Endothelial cell of umbilical vein (primary cell): ENCODE measurements around the gene ATP8B2. TPM values are rescaled to one million over a fixed set of nuclear protein-coding genes. Genes with fewer than 3 reads are reported as not detected.

Experiments
- Bru-seq: library from RNA; stranded (reverse); fragments of 400-500 nt; gene quantifications from one replicate; lab custom pipeline; 2021; lab: Mats Ljungman, UMichigan
- BruChase-seq, 2 experiments: library from RNA; stranded (reverse); fragments of 400-500 nt; gene quantifications; one replicate each; lab custom pipeline; 2021; lab: Mats Ljungman, UMichigan
- BruUV-seq: library from RNA; stranded (reverse); fragments of 400-500 nt; replicated peaks from 2 replicates; lab custom pipeline; 2021; lab: Mats Ljungman, UMichigan
- CTCF ChIA-PET: fragments of 300-600, 350-600 bp; sonication (Branson Sonifier 250); formaldehyde crosslinking; loops from one replicate; lab custom pipeline; 2021; ENCODE audit warnings: antibody characterized with exemption, inconsistent platforms; lab: Charles Lee
- POLR2A ChIA-PET: fragments of 300-600, 350-600 bp; sonication (Branson Sonifier 250); formaldehyde crosslinking; loops from one replicate; lab custom pipeline; 2021; ENCODE audit warnings: antibody characterized with exemption, inconsistent platforms; lab: Charles Lee
- DNase-seq: peaks from one replicate; pipeline ENCODE4 v3.0.0-alpha.2; 2011; ENCODE audit warnings: low read depth, low spot score
- FAIRE-seq: peaks from 2 replicates; lab custom pipeline; 2011; peaks lifted over from hg19 to GRCh38; lab: Jason Lieb, UNC
- H2AFZ ChIP-seq: 2 replicates; pipeline ENCODE4 v1.6.0; 2012; ENCODE audit warnings: low read depth, low read length, control low read depth, inconsistent platforms
- H3K27ac ChIP-seq: 2 replicates; pipeline ENCODE4 v1.5.1; 2011; ENCODE audit warnings: low read depth, mild to moderate bottlenecking, control low read depth, low read length, moderate library complexity; ENCODE audit not compliant: insufficient read depth
- H3K27me3 ChIP-seq, 2 experiments: 2 replicates each; pipeline versions ENCODE4 v1.6.0 to v1.6.1; 2011; ENCODE audit warnings: low read length in 2 of 2, mixed read lengths in 1 of 2; ENCODE audit not compliant: control insufficient read depth in 2 of 2, insufficient read depth in 2 of 2
- H3K36me3 ChIP-seq, 2 experiments: 2 replicates in 1 of 2; 3 replicates in 1 of 2; pipeline ENCODE4 v1.5.1; 2011; ENCODE audit warnings: low read length in 2 of 2, mild to moderate bottlenecking in 1 of 2, moderate library complexity in 1 of 2; ENCODE audit not compliant: control insufficient read depth in 2 of 2, insufficient read depth in 2 of 2; ENCODE audit errors: extremely low read depth in 1 of 2
- H3K4me1 ChIP-seq: 3 replicates; pipeline ENCODE4 v1.5.1; 2011; ENCODE audit warnings: mild to moderate bottlenecking, low read length; ENCODE audit not compliant: control insufficient read depth, insufficient read depth; ENCODE audit errors: extremely low read depth
- H3K4me2 ChIP-seq: 2 replicates; pipeline ENCODE4 v1.6.1; 2011; ENCODE audit warnings: low read length, control low read depth, mixed read lengths; ENCODE audit not compliant: insufficient read depth
- H3K4me3 ChIP-seq, 3 experiments: fragments of 200-600 bp in 1 of 3; sonication (generic), shearing (Covaris generic) in 1 of 3; replicated peaks in 1 of 3; 2 replicates each; pipeline ENCODE4 v1.5.1; 2011 to 2016; ENCODE audit warnings: control low read depth in 3 of 3, low read length in 3 of 3, mild to moderate bottlenecking in 2 of 3, inconsistent platforms in 1 of 3, low read depth in 1 of 3, moderate library complexity in 1 of 3; ENCODE audit not compliant: insufficient read depth in 1 of 3
- H3K79me2 ChIP-seq: 2 replicates; pipeline ENCODE4 v1.6.0; 2012; ENCODE audit warnings: low read length, inconsistent platforms; ENCODE audit not compliant: control insufficient read depth, insufficient read depth
- H3K9ac ChIP-seq: replicated peaks from 2 replicates; pipeline ENCODE3; 2011; ENCODE audit warnings: low read length, control low read depth; ENCODE audit not compliant: insufficient read depth; ENCODE audit errors: extremely low read depth
- H3K9me1 ChIP-seq: replicated peaks from 3 replicates; pipeline ENCODE4 v1.6.0; 2011; ENCODE audit warnings: mild to moderate bottlenecking, low read length; ENCODE audit not compliant: control insufficient read depth, insufficient read depth; ENCODE audit errors: extremely low read depth
- H3K9me3 ChIP-seq: replicated peaks from 2 replicates; pipeline ENCODE4 v1.5.1; 2012; ENCODE audit warnings: low read length, inconsistent platforms; ENCODE audit not compliant: control insufficient read depth, insufficient read depth
- H4K20me1 ChIP-seq: replicated peaks from 2 replicates; pipeline ENCODE3; 2011; ENCODE audit warnings: mild to moderate bottlenecking, low read length; ENCODE audit not compliant: control insufficient read depth, insufficient read depth; ENCODE audit errors: extremely low read depth
- EZH2 ChIP-seq: IDR thresholded peaks from 2 replicates; pipeline ENCODE4 v1.6.1; 2012; ENCODE audit warnings: borderline replicate concordance, low read depth, mild to moderate bottlenecking, moderate library complexity, low read length, inconsistent platforms; ENCODE audit not compliant: severe bottlenecking
- POLR2A ChIP-seq: IDR thresholded peaks from 2 replicates; pipeline ENCODE4 v1.6.1; 2012; ENCODE audit warnings: low read depth, mild to moderate bottlenecking, control low read depth, low read length
- dilution Hi-C: fragments of 300-500 bp; cut with MboI; formaldehyde crosslinking; loops from one replicate; pipeline ENCODE4 v1.15.0; 2019; ENCODE audit warnings: low sequenced_read_pairs; ENCODE audit not compliant: extremely low pct_ligation_motif_present
- intact Hi-C: fragments of 100-400 bp; cut with micrococcal nuclease; formaldehyde crosslinking; loops from one replicate; pipeline ENCODE4 v1.10.0; 2022
- long read RNA-seq: library from polyadenylated mRNA; stranded (forward); transcript quantifications from one replicate; pipeline ENCODE4 v2.0.0, GENCODE V29; 2021
- polyA minus RNA-seq, 3 experiments: library from RNA; depleted of rRNA, polyadenylated mRNA; stranded (reverse); fragments of >200 nt; gene quantifications; 1 replicate in 1 of 3; 2 replicates in 2 of 3; pipeline ENCODE4 v1.2.3, GENCODE V29; 2011
- polyA plus RNA-seq, 4 experiments: library from polyadenylated mRNA; depleted of rRNA in 3 of 4; stranded (reverse) in 3 of 4; unstranded in 1 of 4; fragments of >200 nt; gene quantifications; 2 replicates each; pipeline versions ENCODE4 v1.2.1 to v1.2.3, GENCODE V29; 2011 to 2012; ENCODE audit warnings: missing spikeins in 1 of 4
- total RNA-seq: library from RNA; stranded (reverse); gene quantifications from 2 replicates; pipeline ENCODE4 v1.2.3, GENCODE V29; 2021
- TF ChIP-seq, protein P1 (sequence below), 2 donors: IDR thresholded peaks; 1 replicate in 1 of 2; 2 replicates in 1 of 2; pipeline ENCODE4 v1.5.1; 2011; ENCODE audit warnings: low read length in 2 of 2, mild to moderate bottlenecking in 2 of 2, moderate library complexity in 2 of 2, control low read depth in 1 of 2, inconsistent platforms in 1 of 2, low read depth in 1 of 2; ENCODE audit not compliant: insufficient read depth in 1 of 2; ENCODE audit errors: extremely low read depth in 1 of 2

ATP8B2 gene, protein sequence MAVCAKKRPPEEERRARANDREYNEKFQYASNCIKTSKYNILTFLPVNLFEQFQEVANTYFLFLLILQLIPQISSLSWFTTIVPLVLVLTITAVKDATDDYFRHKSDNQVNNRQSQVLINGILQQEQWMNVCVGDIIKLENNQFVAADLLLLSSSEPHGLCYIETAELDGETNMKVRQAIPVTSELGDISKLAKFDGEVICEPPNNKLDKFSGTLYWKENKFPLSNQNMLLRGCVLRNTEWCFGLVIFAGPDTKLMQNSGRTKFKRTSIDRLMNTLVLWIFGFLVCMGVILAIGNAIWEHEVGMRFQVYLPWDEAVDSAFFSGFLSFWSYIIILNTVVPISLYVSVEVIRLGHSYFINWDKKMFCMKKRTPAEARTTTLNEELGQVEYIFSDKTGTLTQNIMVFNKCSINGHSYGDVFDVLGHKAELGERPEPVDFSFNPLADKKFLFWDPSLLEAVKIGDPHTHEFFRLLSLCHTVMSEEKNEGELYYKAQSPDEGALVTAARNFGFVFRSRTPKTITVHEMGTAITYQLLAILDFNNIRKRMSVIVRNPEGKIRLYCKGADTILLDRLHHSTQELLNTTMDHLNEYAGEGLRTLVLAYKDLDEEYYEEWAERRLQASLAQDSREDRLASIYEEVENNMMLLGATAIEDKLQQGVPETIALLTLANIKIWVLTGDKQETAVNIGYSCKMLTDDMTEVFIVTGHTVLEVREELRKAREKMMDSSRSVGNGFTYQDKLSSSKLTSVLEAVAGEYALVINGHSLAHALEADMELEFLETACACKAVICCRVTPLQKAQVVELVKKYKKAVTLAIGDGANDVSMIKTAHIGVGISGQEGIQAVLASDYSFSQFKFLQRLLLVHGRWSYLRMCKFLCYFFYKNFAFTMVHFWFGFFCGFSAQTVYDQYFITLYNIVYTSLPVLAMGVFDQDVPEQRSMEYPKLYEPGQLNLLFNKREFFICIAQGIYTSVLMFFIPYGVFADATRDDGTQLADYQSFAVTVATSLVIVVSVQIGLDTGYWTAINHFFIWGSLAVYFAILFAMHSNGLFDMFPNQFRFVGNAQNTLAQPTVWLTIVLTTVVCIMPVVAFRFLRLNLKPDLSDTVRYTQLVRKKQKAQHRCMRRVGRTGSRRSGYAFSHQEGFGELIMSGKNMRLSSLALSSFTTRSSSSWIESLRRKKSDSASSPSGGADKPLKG
- total RNA-seq (60.0 and 64.7 TPM in 2 replicates), polyA plus RNA-seq (72.8 and 86.0 TPM in 2 replicates), polyA minus RNA-seq (62.8 and 100.0 TPM in 2 replicates), Bru-seq, nascent RNA (percentile 61 among the genes with signal in this experiment), BruChase-seq, experiment 1, labeled RNA remaining after a 6-hour chase (percentile 92 among the genes with signal in this experiment), BruChase-seq, experiment 2, labeled RNA remaining after a 2-hour chase (percentile 83 among the genes with signal in this experiment)
- polyA plus RNA-seq (2011; cell fraction: cytosol; rRNA removed), result 50.3 and 60.3 TPM in 2 replicates
- 71.2 and 108 TPM in 2 replicates for polyA plus RNA-seq (2011; cell fraction: nucleus; rRNA removed)
- 27.5 and 27.9 TPM in 2 replicates for polyA plus RNA-seq (2012)
- polyA minus RNA-seq (2011; cell fraction: cytosol; rRNA and poly(A)+ RNA removed), result not detected
- polyA minus RNA-seq (2011; cell fraction: nucleus; rRNA and poly(A)+ RNA removed), result 33.3 and 33.5 TPM in 2 replicates
- long read RNA-seq, partial matches to known transcripts, result 2 of 15 reads
- long read RNA-seq, other reads (novel, unspliced or antisense), result 13 of 15 reads

DNA sequence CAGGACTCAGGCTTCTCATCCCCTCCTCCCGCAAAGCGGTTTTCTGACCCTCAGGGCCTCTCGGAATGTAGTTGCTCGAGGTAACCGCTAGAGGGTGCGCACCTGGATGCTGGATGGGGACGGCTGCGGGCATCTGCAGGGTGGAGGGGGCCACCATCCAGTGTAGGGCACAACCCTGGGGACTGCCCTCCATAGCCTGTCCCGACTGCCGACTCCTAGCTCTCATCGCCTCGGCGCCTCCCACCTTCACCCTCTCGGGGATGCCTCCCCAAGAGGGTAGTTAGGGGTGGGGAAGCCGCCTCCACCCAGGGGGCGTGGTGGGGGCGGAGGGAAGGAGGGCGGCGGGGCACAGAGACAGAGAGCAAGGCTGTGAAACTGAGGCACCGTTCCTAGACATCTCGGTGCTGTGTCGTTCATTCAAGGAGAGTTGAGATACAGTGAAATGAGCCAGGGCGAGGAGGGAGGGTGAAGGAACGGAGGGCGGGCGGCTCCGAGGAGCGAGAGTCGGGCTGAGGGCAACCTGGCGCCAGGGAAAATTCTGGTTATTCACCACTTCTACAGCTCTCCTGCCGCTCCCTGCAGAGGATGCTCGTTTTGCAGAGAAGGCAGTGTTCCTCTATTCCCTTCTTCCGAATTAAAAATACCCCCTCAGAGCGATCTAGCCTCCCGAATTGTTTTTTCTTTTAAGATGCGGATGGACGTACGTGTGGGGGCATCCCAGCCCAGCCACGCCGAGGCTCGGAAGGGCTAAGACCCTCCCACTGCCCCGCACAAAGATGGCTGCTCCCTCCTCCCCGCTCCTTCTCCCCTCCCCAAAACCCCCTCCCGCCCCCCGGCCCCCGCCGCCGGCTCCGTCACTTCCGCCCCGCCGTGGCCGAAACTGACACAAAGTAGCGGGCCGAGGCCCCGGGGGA is at the start of gene ATP8B2:
TSS of gene ATP8B2 (plus strand) at position 857 of the 914 bp plus-strand sequence. CDS start 2,617 bp downstream, outside the sequence.
- ChIA-PET CTCF (interaction anchor here (0.9 to 7.8 kb wide), 3 partner anchors 10 to 222 kb away, joined by 3 to 210 read pairs (median 5); no protein-coding TSS in a partner anchor), POLR2A (interaction anchor here (1.7 kb wide), 1 partner anchor 10 kb away, joined by 4 read pairs; no protein-coding TSS in a partner anchor)
- H3K36me3 ChIP-seq, result peaks cover 0 to 2% of the 10 kb centered on the region in 2 experiments
- intact Hi-C loops, result loop anchor here (5.0 kb wide), 1 partner anchor 143 kb away; no protein-coding TSS in a partner anchor
- peak within 1 kb of the TSS; percentile 52 for H3K27ac ChIP-seq
- no peaks in the 10 kb centered on the region for H3K9me3 ChIP-seq
- no peaks in the 10 kb centered on the region for H3K9me1 ChIP-seq
- no peaks in the 10 kb centered on the region for H4K20me1 ChIP-seq
- peak within 1 kb of the TSS; percentile 83 for H3K4me2 ChIP-seq
- BruUV-seq, result no TSS peak
- H3K4me3 ChIP-seq, result peak within 1 kb of the TSS; percentile 78 to 88 (median 85)
- peaks cover 22% of the 10 kb centered on the region for H3K4me1 ChIP-seq
- dilution Hi-C loops, result no loop called here
- peak within 1 kb of the TSS; percentile 97 for H2AFZ ChIP-seq
- DNase-seq (peak; percentile 79), FAIRE-seq (peak; percentile 92)
- H3K79me2 ChIP-seq, result peaks cover 7% of the 10 kb centered on the region
- no peak for TF ChIP-seq POLR2A
- no peak for TF ChIP-seq EZH2
- TF ChIP-seq, protein P1, sequence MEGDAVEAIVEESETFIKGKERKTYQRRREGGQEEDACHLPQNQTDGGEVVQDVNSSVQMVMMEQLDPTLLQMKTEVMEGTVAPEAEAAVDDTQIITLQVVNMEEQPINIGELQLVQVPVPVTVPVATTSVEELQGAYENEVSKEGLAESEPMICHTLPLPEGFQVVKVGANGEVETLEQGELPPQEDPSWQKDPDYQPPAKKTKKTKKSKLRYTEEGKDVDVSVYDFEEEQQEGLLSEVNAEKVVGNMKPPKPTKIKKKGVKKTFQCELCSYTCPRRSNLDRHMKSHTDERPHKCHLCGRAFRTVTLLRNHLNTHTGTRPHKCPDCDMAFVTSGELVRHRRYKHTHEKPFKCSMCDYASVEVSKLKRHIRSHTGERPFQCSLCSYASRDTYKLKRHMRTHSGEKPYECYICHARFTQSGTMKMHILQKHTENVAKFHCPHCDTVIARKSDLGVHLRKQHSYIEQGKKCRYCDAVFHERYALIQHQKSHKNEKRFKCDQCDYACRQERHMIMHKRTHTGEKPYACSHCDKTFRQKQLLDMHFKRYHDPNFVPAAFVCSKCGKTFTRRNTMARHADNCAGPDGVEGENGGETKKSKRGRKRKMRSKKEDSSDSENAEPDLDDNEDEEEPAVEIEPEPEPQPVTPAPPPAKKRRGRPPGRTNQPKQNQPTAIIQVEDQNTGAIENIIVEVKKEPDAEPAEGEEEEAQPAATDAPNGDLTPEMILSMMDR (IDR thresholded peaks at IDR 0.05; ENCODE audit: extremely low read depth in 1 of 2, insufficient read depth in 1 of 2, low read depth in 1 of 2, low read length in 2 of 2), result peak; percentile 93 to 94
- peak within 1 kb of the TSS; percentile 65 for H3K9ac ChIP-seq
- peaks cover 0 to 8% of the 10 kb centered on the region in 2 experiments for H3K27me3 ChIP-seq
